Measurements from ENCODE around the gene PNRC1. TPM values are rescaled to one million over a fixed set of nuclear protein-coding genes. Genes with fewer than 3 reads are reported as not detected.

Gene PNRC1
- polyA plus RNA-seq (17.9 and 22.2 TPM in 2 replicates), polyA minus RNA-seq (114 and 131 TPM in 2 replicates)

- Histone ChIP-seq H2AFZ (ENCODE audit: low read depth, low read length) (peak within 1 kb of the TSS; percentile 49), H3K36me3 (ENCODE audit: insufficient read depth, low read length) (no peaks in the 10 kb centered on the region)
Measured at GRCh38 chr6:89080281-89081128, at the start of gene PNRC1. Gene PNRC1 (plus strand): TSS chr6:89080751. CDS start chr6:89080895, 144 bp downstream.

More at GRCh38 chr6:89080281-89081128, at the start of gene PNRC1:
- no peaks in the 10 kb centered on the region for H3K9me2 ChIP-seq (ENCODE audit: insufficient read depth, low read length)
- peak within 1 kb of the TSS; percentile 99 for H3K4me3 ChIP-seq (ENCODE audit: low read length)
- H3K79me2 ChIP-seq (replicated peaks; ENCODE audit: insufficient read depth, low read length): peaks cover 39% of the 10 kb centered on the region
- H3K27ac ChIP-seq (ENCODE audit: low read length): peak within 1 kb of the TSS; percentile 99
- H3F3A ChIP-seq (ENCODE audit: insufficient read depth, low read length, poor library complexity, severe bottlenecking): peaks cover 4% of the 10 kb centered on the region
- H4K20me1 ChIP-seq (ENCODE audit: insufficient read depth): peaks cover 24% of the 10 kb centered on the region
- H3K4me2 ChIP-seq (ENCODE audit: low read length): peak within 1 kb of the TSS; percentile 68
- H3K9ac ChIP-seq (ENCODE audit: low read length): peak within 1 kb of the TSS; percentile 100
- TF ChIP-seq POLR2AphosphoS5 (IDR thresholded peaks at IDR 0.05) (peak; percentile 98), TAF1 (IDR thresholded peaks at IDR 0.05; ENCODE audit: low read depth) (peak; percentile 98), RAD21 (conservative IDR thresholded peaks at IDR 0.05) (peak; percentile 32), SMC3 (conservative IDR thresholded peaks at IDR 0.05; ENCODE audit: poor library complexity) (peak; percentile 39), REST (IDR thresholded peaks at IDR 0.05; ENCODE audit: borderline replicate concordance) (peak; percentile 95), MXI1 (conservative IDR thresholded peaks at IDR 0.05; ENCODE audit: poor library complexity, severe bottlenecking) (peak; percentile 64), EP300 (conservative IDR thresholded peaks at IDR 0.05; ENCODE audit: poor library complexity, severe bottlenecking) (no peak), EZH2 (IDR thresholded peaks at IDR 0.05; ENCODE audit: borderline replicate concordance, insufficient read depth, low read length, poor library complexity, severe bottlenecking) (no peak), CTCF (IDR thresholded peaks at IDR 0.05; ENCODE audit: poor library complexity, severe bottlenecking) (peak; percentile 22)
- no peaks in the 10 kb centered on the region for H3K9me3 ChIP-seq (ENCODE audit: low read length)
- no peaks in the 10 kb centered on the region for H3K27me3 ChIP-seq (ENCODE audit: insufficient read depth, low read depth, low read length)
